HG03108 (cell line): ENCODE results near the gene NUP85.
"Not testable (repeated sequence)": the region's sequence is repeated elsewhere in the genome, so short reads cannot be mapped to it uniquely, and the experiment has no call there.

ENCODE experiments used
- ATAC-seq: cut with Tn5 transposase; IDR thresholded peaks from one replicate; pipeline ENCODE4 v1.9.1; 2021; ENCODE audit warnings: moderate library complexity; ENCODE audit not compliant: unreplicated experiment

NUP85 gene

GRCh38 chr17:75266316-75267152, 61.1 kb downstream of the NUP85 start:
- ATAC-seq: no peak

DNA sequence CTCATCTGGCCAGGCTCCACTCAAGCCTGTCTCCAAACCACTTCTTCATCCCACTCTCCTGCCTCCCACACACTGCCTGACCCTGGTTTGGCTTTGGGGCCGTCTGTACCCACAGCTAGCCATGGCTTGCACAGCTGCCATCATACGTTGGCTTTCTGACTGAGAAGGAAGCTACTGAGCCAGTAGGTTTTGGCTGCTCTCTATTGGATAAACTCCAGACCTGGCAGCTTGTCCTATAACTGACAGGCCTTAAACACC, 61.6 kb downstream of the NUP85 start:
- no peak for ATAC-seq

- ATAC-seq: no peak
Measured at GRCh38 chr17:75267411-75268232, 62.1 kb downstream of the NUP85 start.

- no peak for ATAC-seq
Measured at GRCh38 chr17:75269844-75270217, 64.4 kb downstream of the NUP85 start.

DNA sequence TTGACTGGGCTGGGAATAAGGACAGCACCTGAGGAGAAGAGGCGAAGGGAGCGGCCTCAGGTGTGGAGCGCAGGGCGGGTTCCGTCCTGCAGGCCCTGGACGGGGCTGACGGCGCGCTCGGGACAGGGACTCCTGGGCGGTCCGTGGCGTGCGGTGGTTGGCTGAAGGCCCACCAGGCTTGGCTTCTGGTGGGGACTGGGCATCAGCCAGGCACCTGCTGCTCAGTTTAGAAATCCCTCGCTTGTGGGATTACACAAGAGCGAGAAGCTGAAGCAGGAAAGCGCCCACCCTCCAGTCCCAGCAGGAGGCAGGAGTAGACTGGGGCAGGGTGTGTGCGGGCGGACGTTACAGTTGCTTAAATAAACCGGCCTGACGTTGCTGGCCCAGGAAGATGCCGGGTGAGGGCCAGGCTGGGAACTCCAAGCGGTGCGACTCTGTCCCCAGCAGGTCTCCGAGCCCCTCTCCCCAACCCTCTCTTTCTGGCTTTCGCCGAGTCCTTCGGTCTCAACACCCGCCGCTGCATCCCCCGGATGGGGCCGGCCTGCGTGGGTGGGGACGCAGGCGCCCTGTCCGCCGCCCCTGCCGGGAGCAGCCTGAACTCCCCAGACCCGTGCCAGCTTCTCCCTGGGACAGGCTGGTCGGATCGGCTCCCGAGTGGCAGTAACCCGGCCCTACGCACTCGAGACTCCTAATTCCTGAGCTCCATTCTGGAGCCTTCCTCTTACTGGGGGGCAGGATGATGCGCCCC, 64.9 kb downstream of the NUP85 start:
- peak; percentile 28 for ATAC-seq

- ATAC-seq: no peak
Measured at GRCh38 chr17:75270966-75271232, 65.4 kb downstream of the NUP85 start, which contains the start of gene MIF4GD. Gene MIF4GD (minus strand): TSS chr17:75271231. CDS start chr17:75270195, 1,036 bp downstream.

DNA sequence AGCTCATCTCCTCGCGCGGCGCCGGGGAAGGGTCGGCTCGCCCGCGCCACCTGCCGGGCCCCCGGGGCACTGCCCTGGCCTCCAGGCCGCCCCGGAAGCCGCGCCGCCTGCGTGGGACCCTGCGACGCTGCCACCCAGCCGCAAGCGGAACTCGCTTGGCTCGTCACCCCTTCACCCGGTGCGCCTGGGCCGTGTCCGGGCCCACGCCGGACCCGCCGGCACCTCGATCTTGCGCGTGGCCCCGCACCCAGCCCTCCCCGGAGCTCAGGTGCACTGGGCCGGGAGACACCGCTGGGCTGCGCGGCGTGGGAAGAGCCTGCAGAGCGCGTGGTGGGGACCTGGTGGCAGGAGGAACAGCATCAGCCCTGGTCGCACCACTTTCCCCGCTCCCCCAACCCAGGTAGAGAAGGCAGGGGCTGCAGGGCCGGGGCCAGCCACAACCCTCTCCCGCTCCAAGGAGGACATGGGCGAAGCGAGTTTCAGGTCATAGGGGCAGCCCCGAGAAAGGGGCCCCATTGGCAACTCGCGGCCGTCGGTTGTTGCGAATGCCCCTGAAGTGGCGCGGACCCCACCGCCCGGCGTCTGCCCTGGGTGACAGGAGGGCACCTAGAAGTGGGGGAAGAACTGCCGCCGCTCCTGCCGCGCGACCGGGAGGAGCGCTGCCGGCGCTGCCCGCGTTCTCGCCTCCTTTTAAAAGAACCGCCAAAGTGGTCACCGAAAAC, 65.9 kb downstream of the NUP85 start:
- ATAC-seq: peak; percentile 66

DNA sequence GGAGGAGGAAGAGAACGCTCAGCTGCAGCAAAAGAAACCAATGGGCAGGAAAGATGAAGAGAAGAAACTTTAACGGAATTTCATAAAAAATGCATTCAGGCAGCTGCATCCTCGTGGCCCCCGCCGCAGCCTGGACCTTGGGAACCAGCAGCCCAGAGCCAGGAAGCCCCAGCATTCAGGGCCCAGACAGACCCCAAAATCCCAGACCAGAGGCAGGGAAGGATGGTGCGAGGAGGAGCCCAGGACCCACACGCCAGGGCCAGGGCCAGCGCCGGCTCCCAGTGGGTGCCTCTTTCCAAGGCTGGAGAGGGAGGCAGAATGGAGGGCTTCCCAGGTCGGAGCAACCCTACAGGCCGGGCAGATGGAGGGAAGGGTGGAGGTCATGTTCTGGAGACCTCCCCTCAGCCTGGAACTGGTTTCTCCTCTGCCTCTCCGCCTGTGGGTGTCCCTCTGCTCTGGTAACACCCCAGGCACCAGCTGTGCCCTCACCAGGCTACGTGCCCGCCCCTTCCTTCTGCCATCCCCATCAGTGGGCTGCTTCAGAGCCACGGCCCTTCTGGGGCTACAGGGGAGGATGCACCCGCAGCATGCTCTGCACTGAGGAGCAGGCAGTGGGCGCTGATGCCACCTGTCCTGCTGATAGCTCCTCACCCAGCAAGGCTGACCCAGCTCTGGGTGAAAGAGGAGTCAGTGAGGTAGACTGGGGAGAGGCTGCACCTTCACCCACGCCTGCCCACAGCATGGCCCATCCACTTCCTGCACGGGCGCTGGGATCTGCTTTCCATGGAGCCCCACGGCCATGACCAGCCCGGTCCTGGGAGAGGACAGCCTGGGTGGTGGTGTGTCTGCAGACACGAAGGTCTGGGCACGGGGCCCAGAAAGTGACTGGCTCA, 66.7 kb downstream of the NUP85 start:
- ATAC-seq: no peak

GRCh38 chr17:75272848-75273184, 67.3 kb downstream of the NUP85 start:
- ATAC-seq: no peak

GRCh38 chr17:75273977-75274708, 68.7 kb downstream of the NUP85 start:
- no peak for ATAC-seq

GRCh38 chr17:75277664-75278071, 72.2 kb downstream of the NUP85 start:
- ATAC-seq: no peak

DNA sequence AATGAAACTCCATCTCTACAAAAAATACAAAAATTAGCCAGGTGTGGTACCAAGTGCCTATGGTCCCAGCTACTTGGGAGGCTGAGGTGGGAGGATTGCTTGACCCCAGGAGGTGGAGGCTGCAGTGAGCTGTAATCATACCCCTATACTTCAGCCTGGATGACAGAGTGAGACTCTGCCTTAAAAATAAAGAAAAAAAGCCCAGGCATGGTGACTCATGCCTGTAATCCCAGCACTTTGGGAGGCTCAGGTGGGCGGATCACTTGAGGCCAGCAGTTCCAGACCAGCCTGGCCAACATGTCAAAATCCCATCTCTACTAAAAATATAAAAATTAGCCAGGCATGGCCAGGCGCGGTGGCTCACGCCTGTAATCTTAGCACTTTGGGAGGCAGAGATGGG, 74.7 kb downstream of the NUP85 start:
- not testable (repeated sequence) for ATAC-seq

DNA sequence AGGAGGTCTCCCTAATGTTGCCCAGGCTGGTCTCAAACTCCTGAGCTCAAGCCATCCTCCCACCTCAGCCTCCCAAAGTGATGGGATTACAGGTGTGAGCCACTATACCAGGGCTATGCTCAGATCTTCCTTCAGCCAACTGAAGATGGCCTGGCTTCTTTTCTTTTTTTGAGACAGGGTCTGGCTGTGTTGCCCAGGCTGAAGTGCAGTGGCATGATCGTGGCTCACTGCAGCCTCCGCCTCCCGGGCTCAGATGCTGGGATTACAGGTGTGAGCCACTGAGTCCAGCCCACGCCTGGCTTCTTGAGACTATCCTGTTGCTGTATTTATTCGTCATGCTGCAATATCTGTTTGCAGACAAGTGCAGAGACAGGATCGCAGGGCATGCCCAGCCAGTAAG, 79.6 kb downstream of the NUP85 start:
- no peak for ATAC-seq
